ENCODE measurements around the gene NDST1.

- TF ChIP-seq POLR2AphosphoS5 (IDR thresholded peaks at IDR 0.05) = no peak
- no peak for TF ChIP-seq CTCF (IDR thresholded peaks at IDR 0.05)
Measured at GRCh38 chr5:150605546-150605945, 97.6 kb downstream of the NDST1 start.
